SW 1271 (cell line): ENCODE data around the gene PPP5C.
"Not testable (repeated sequence)": the region's sequence is repeated elsewhere in the genome, so short reads cannot be mapped to it uniquely, and the experiment has no call there.

Experiments
- DNase-seq, 2 experiments: peaks; one replicate each; lab custom pipeline; 2025; lab: John Stamatoyannopoulos, UW

Gene PPP5C

GRCh38 chr19:46346821-46347571 lies at the start of gene PPP5C:
TSS of gene PPP5C (plus strand) at chr19:46347087. CDS start at chr19:46347097, 10 bp downstream.
- DNase-seq, result peak; percentile 70 to 83

DNA sequence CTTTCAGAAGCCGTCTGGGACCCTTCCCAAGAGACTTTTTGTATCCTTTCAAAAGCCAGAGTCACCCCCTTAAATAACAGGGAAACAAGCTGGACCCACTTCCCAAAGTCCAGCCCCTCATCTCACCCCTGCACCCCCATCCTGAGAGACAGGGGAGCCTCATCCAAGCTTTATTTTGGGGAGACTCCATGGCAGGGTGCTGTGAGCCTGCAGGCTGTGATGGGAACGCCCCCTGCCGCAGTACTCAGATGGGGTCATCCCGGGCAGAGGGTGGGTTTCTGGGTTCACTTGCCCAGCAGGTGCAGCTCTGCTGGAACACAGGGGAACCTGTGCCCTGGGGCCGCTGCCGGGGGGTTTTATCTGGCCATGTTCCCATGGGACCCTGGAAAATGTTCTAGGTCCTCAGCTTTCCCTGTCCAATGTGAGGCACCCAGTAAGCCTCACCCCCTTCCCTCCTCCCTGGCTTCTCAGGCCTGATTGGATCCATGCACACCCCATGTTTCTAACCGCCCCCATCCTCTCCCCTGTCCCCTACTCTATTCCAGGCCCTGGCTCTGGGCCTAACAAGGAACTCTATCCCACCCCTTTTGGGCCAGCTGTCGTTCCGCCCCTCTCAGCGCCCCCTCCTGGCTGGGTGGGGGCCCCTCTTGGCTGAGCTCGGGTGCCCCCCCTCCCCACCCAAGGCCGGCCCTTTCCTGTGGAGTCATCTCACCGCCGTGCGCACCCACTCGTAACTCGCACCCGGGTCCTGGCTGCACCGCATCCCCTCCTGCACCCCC lies 49.0 kb upstream of the PPP5C start:
- no peak for DNase-seq

DNA sequence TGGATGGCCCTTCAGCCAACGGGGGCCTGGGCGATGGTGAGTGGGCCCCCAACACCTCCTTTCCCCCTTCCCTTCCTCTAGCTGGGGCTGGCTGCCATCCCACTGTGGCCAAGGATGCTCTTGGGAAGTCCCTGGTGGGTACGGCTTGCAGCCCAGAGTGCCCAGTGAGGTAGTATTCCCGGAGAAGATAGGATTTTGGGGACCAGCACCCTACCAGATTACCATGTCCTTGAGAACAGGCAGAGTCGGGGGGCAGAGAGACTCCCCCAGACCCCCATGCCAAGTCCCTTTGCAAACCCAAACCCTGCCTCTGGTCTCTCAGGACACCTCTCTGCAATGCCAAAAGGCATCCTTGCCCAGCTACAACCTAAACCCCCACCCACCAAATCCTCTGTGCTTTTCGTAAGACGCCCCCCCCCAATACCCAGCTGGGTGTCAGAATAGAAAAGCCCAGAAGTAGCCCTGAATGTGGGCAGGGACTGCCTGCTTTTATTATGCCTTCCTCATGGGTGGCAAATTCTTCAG lies 48.3 kb upstream of the PPP5C start:
- no peak for DNase-seq

GRCh38 chr19:46299004-46299509 lies 47.8 kb upstream of the PPP5C start:
- peak in 1 of 2 experiments; percentile 26 for DNase-seq

- DNase-seq, result no peak
Observed at GRCh38 chr19:46299695-46300094, 47.2 kb upstream of the PPP5C start.

- DNase-seq, result no peak
Observed at GRCh38 chr19:46303322-46303690, 43.6 kb upstream of the PPP5C start.

DNA sequence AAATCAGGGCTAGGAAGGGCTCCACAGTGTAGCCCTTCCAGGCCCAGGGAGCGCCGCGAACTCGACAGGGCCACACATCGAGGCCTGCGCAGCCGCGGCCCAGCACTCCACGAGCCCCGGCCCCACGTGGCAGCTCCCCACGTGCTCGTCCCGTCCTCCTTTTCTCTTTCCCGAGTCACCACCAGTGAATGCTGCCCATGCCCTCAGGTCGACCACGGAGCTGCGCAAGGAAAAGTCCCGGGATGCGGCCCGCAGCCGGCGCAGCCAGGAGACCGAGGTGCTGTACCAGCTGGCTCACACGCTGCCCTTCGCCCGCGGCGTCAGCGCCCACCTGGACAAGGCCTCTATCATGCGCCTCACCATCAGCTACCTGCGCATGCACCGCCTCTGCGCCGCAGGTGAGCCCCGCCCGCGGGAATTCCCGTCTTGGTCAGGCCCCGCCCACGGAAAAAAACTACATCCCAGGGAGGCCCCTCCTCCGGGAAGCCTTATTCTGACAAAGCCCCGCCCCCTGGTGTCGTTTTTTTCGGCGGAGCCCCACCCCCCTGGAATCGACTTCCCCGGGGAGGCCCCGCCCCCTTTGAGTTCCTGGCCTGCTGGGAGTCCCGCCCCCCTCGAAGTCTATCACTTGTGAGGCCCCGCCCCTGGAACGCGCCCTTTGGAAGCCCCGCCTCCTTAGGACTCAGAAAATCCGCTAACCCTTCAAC lies 43.0 kb upstream of the PPP5C start:
- no peak for DNase-seq

GRCh38 chr19:46306501-46306900 lies 40.4 kb upstream of the PPP5C start:
- no peak for DNase-seq

- DNase-seq, result no peak
Observed at GRCh38 chr19:46308510-46308909, 38.4 kb upstream of the PPP5C start.

DNA sequence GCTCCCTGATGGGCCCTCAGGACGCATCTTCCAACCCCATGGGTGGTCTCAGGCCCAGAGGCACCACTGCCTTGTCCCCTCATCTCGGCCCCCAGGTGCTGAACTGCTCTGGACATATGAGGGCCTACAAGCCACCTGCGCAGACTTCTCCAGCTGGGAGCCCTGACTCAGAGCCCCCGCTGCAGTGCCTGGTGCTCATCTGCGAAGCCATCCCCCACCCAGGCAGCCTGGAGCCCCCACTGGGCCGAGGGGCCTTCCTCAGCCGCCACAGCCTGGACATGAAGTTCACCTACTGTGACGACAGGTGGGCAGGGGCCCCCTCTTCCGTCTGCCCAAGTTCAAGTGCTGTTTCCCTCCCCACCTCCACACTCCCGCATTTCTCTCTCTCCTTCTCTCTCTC lies 37.8 kb upstream of the PPP5C start:
- DNase-seq, result no peak

- no peak for DNase-seq
Observed at GRCh38 chr19:46311444-46311843, 35.4 kb upstream of the PPP5C start.

GRCh38 chr19:46313540-46314469 lies 33.1 kb upstream of the PPP5C start:
- DNase-seq, result not testable (repeated sequence)

DNA sequence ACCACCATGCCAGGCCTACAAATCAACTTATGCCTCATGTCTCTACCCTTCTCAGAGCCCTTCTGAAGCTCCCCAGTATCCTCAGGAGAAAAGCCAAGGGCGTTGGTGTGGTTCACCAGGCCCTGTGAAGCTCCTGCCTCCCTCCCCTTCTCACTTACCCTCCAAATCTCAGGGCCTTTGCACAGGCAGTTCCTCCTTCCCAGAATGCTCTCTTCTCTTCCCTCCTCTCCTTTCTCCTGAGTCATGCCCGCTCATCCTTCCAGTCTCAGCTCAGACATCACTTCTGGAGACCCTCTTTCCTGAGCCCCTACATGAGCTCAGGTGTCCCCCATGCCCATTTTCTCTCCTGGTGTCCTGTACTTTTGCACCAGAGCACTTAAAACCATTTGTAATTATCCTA lies 29.5 kb upstream of the PPP5C start:
- no peak for DNase-seq

DNA sequence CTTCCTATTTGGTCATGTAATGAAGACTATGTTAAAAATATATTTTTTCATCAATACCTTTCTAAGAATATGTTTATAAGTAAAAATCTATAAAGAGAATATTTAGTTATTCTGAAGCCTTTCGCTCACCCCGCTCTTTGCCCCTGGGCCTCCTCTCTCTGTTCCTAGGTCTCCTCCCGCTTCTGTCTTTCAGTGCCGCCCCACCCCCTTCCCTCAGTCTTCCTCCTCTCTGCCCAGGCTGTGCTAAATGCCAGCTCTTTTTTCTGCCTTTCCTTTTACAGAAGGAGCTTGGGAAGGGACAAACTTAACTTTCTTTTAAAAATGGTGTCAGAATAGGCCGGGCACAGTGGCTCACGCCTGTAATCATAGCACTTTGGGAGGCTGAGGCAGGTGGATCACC lies 27.3 kb upstream of the PPP5C start:
- no peak for DNase-seq

- DNase-seq, result no peak
Observed at GRCh38 chr19:46320559-46320958, 26.3 kb upstream of the PPP5C start.

GRCh38 chr19:46321653-46322052 lies 25.2 kb upstream of the PPP5C start:
- DNase-seq, result no peak

DNA sequence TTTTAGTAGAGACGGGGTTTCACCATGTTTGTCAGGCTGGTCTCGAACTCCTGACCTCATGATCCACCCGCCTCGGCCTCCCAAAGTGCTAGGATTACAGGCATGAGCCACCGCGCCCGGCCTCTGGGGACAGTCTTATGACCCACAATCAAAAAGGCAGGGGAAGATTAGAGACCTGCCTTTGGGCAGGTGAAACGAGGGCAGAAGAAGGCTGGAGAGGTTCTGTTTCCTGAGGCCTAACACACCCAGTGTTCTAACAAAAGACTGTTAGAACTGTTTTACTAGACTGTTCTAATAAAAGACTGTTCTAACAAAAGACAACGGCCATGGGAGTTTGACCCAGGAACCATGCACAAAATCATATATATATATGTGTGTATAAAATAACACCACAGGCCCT lies 23.7 kb upstream of the PPP5C start:
- not testable (repeated sequence) for DNase-seq

- DNase-seq, result no peak
Observed at GRCh38 chr19:46324277-46324676, 22.6 kb upstream of the PPP5C start.

DNA sequence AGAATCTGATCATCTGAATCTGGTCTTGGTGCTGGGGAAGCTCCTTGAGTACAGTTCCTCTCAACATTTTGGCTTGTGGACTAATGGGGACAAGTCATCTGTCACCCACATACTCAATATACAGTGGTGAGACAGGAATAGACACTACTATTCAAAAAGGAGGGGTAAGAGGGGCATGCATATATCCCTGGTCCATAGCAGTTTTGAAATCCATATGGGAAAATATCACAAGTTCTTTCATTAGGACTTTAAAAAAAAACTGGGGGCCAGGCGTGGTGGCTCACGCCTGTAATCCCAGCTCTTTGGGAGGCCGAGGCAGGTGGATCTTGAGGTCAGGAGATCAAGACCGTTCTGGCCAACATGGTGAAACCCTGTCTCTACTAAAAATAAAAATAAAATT lies 20.3 kb upstream of the PPP5C start:
- DNase-seq, result no peak

DNA sequence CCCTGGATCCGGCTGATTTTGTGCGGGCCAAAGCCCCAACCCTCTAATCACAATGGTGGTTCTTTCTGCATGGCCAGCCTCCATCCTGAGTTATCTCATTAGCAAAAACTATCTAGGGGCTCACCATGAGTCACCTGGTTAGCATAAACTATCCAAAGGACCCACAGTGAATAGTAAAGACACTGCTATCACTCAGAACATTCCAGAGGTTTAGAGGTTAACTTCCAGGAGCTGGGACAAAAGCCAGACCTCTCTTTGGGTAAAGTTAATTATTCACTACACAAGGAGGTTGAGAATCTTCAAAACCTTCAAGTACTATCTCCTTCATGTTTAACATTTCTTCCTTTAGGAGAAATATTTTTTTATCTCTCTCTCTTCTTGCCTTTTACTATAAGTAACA lies 18.8 kb upstream of the PPP5C start:
- no peak for DNase-seq

GRCh38 chr19:46330319-46330918 lies 16.5 kb upstream of the PPP5C start:
- DNase-seq, result no peak
